ENCODE measurements around the gene MTNR1A. TPM values are rescaled to one million over a fixed set of nuclear protein-coding genes. Genes with fewer than 3 reads are reported as not detected.

The MTNR1A gene
- total RNA-seq = not detected
- long read RNA-seq = 0 reads

GRCh38 chr4:186554914-186555827 lies at the start of gene MTNR1A:
MTNR1A (minus strand) TSS chr4:186555567; CDS start chr4:186555365, 202 bp downstream.
- no peak for DNase-seq
- ATAC-seq = no peak
- intact Hi-C loops (cut with micrococcal nuclease) = no loop called here

- intact Hi-C loops (cut with micrococcal nuclease) = no loop called here
- no peak for DNase-seq
Observed at GRCh38 chr4:186604124-186604807, 48.9 kb upstream of the MTNR1A start.

GRCh38 chr4:186602978-186603377 lies 47.6 kb upstream of the MTNR1A start:
- ATAC-seq (no peak), DNase-seq (no peak)
- intact Hi-C loops (cut with micrococcal nuclease) = no loop called here

More at GRCh38 chr4:186604124-186604807, 48.9 kb upstream of the MTNR1A start:
- ATAC-seq = no peak

- intact Hi-C loops (cut with micrococcal nuclease) = no loop called here
- no peak for ATAC-seq
- DNase-seq = no peak
Observed at GRCh38 chr4:186599483-186599882, 44.1 kb upstream of the MTNR1A start.

- intact Hi-C loops (cut with micrococcal nuclease) = no loop called here
- ATAC-seq = no peak
- DNase-seq = no peak
Observed at GRCh38 chr4:186598686-186599085, 43.3 kb upstream of the MTNR1A start.

GRCh38 chr4:186596850-186597390 lies 41.6 kb upstream of the MTNR1A start:
- DNase-seq (no peak), ATAC-seq (no peak)

GRCh38 chr4:186596346-186596745 lies 41.0 kb upstream of the MTNR1A start:
- ATAC-seq (no peak), DNase-seq (no peak)
- intact Hi-C loops (cut with micrococcal nuclease) = no loop called here

More at GRCh38 chr4:186596850-186597390, 41.6 kb upstream of the MTNR1A start:
- intact Hi-C loops (cut with micrococcal nuclease) = no loop called here

- intact Hi-C loops (cut with micrococcal nuclease) = no loop called here
- ATAC-seq = no peak
Observed at GRCh38 chr4:186593587-186593973, 38.2 kb upstream of the MTNR1A start.

GRCh38 chr4:186592966-186593586 lies 37.7 kb upstream of the MTNR1A start:
- no peak for ATAC-seq
- no peak for DNase-seq
- intact Hi-C loops (cut with micrococcal nuclease) = no loop called here

More at GRCh38 chr4:186593587-186593973, 38.2 kb upstream of the MTNR1A start:
- no peak for DNase-seq

- intact Hi-C loops (cut with micrococcal nuclease) = no loop called here
- ATAC-seq = no peak
- DNase-seq = no peak
Observed at GRCh38 chr4:186592445-186592844, 37.1 kb upstream of the MTNR1A start.

GRCh38 chr4:186591651-186592050 lies 36.3 kb upstream of the MTNR1A start:
- no peak for DNase-seq
- ATAC-seq = no peak
- intact Hi-C loops (cut with micrococcal nuclease) = no loop called here

GRCh38 chr4:186588503-186588902 lies 33.1 kb upstream of the MTNR1A start:
- DNase-seq = no peak
- ATAC-seq = no peak
- intact Hi-C loops (cut with micrococcal nuclease) = loop anchor here (5.0 kb wide), 1 partner anchor 291 kb away; no protein-coding TSS in a partner anchor

- intact Hi-C loops (cut with micrococcal nuclease) = loop anchor here (5.0 kb wide), 1 partner anchor 290 kb away; no protein-coding TSS in a partner anchor
- DNase-seq (peak; percentile 81), ATAC-seq (peak; percentile 65)
Observed at GRCh38 chr4:186587416-186588018, 32.1 kb upstream of the MTNR1A start.

- intact Hi-C loops (cut with micrococcal nuclease) = loop anchor here (5.0 kb wide), 1 partner anchor 289 kb away; no protein-coding TSS in a partner anchor
- DNase-seq (no peak), ATAC-seq (peak; percentile 76)
Observed at GRCh38 chr4:186586205-186586604, 30.8 kb upstream of the MTNR1A start.

- DNase-seq (no peak), ATAC-seq (peak; percentile 38)
- intact Hi-C loops (cut with micrococcal nuclease) = loop anchor here (5.0 kb wide), 1 partner anchor 288 kb away; no protein-coding TSS in a partner anchor
Observed at GRCh38 chr4:186584912-186585311, 29.5 kb upstream of the MTNR1A start.

- no peak for ATAC-seq
- no peak for DNase-seq
- intact Hi-C loops (cut with micrococcal nuclease) = no loop called here
Observed at GRCh38 chr4:186581421-186581820, 26.1 kb upstream of the MTNR1A start.

- DNase-seq (no peak), ATAC-seq (no peak)
- intact Hi-C loops (cut with micrococcal nuclease) = no loop called here
Observed at GRCh38 chr4:186580669-186581068, 25.3 kb upstream of the MTNR1A start.

GRCh38 chr4:186570193-186570996 lies 15.0 kb upstream of the MTNR1A start:
- DNase-seq = no peak
- no peak for ATAC-seq
- intact Hi-C loops (cut with micrococcal nuclease) = no loop called here

Data from left ventricle myocardium superior (tissue), 1 donor.